Measurements from ENCODE around the gene RABGEF1. TPM values are rescaled to one million over a fixed set of nuclear protein-coding genes. Genes with fewer than 3 reads are reported as not detected.
A peak's percentile ranks its signal among the peaks of the same experiment; 100 is the strongest.
"Not testable (repeated sequence)": the region's sequence is repeated elsewhere in the genome, so short reads cannot be mapped to it uniquely, and the experiment has no call there.

RABGEF1 gene
- total and polyA plus RNA-seq, 2 donors, result 16.5 to 17.0 TPM

DNA sequence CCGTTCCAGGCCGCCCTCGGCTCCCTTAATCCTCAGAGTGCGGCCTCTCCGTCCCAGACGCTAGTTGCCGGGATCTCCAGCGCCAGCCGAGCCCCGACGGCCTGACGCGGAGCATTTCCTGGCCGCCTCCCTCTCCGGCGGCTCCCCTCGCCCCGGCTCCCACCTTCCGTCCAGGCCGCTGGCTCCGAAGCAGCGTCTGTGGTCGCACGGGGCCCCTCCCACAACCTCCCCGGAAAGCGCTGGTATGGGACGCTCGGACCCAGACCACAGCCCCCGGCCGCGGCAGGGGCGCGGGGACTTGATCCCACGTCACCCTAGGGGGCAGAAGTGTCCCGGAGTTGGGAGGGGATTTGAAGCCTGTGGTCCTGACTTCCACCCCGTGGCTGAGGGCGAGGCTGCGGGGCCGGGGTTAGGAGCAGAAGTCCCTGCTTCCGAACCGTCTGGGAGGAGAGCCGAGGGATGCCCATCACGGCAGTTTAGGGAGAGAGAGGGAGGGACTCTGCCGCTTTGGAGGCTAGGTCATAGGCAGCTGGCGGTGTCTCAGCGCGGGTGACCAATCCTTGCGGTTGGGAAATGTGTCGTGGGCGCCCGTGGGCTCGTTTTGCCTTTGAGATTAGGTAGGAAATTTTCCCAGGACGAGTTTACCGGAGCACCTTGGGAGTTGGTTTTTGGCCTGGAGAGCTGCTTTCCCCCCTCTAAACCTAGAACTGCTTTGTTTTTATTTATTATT lies 612 bp downstream of the RABGEF1 start:
- peak in 6 of 9 donors; percentile 22 to 64 (median 34) for DNase-seq (ENCODE audit: low read depth in 6 of 9, low spot score in 9 of 9)
- peaks cover 2 to 11% of the 10 kb centered on the region in 2 donors for H3K4me1 ChIP-seq (ENCODE audit: control insufficient read depth in 2 of 2, insufficient read depth in 2 of 2, low read length in 2 of 2)

DNA sequence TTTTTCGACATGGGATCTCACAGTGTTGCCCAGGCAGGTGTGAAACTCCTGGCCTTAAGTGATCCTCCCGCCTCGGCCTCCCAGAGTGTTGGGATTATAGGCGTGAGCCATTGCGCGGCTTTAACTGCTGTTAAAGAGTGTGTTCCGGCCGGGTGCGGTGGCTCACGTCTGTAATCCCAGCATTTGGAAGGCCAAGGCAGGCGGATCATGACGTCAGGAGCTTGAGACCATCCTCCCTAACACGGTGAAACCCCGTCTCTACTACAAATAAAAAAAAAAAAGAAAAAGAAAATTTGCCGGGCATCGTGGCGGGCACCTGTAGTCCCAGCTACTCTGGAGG lies 1.1 kb downstream of the RABGEF1 start:
- DNase-seq (ENCODE audit: low read depth in 6 of 9, low spot score in 9 of 9), result no peak
- H3K36me3 ChIP-seq (ENCODE audit: control insufficient read depth in 2 of 2, insufficient read depth in 2 of 2, low read length in 1 of 2), result peaks cover 0 to 2% of the 10 kb centered on the region in 2 donors
- H3K27me3 ChIP-seq (ENCODE audit: control insufficient read depth in 2 of 2, insufficient read depth in 1 of 2, low read length in 1 of 2), result no peaks in the 10 kb centered on the region
- peak overlapping the region; percentile 87 to 92 for H3K4me3 ChIP-seq (ENCODE audit: low read length in 2 of 2)
- WGBS, result 88% methylated on average over 17 of the region's 17 CpGs
- H3K9me3 ChIP-seq (ENCODE audit: control insufficient read depth in 2 of 2, insufficient read depth in 1 of 2, low read length in 1 of 2), result no peaks in the 10 kb centered on the region
- H3K27ac ChIP-seq (ENCODE audit: low read depth in 1 of 2, low read length in 1 of 2), result no peak overlapping the region
- H3K4me1 ChIP-seq (ENCODE audit: control insufficient read depth in 2 of 2, insufficient read depth in 2 of 2, low read length in 2 of 2), result peaks cover 2 to 11% of the 10 kb centered on the region in 2 donors

More for the DNA sequence above, 612 bp downstream of the RABGEF1 start:
- H3K27ac ChIP-seq (ENCODE audit: low read depth in 1 of 2, low read length in 1 of 2), result peak overlapping the region; percentile 95 to 97
- not testable (repeated sequence) for H3K36me3 ChIP-seq (ENCODE audit: control insufficient read depth in 2 of 2, insufficient read depth in 2 of 2, low read length in 1 of 2); H3K27me3 ChIP-seq (ENCODE audit: control insufficient read depth in 2 of 2, insufficient read depth in 1 of 2, low read length in 1 of 2); H3K9me3 ChIP-seq (ENCODE audit: control insufficient read depth in 2 of 2, insufficient read depth in 1 of 2, low read length in 1 of 2)
- H3K4me3 ChIP-seq (ENCODE audit: low read length in 2 of 2), result peak overlapping the region; percentile 87 to 92
- WGBS, result 2% methylated on average over 54 of the region's 54 CpGs

DNA sequence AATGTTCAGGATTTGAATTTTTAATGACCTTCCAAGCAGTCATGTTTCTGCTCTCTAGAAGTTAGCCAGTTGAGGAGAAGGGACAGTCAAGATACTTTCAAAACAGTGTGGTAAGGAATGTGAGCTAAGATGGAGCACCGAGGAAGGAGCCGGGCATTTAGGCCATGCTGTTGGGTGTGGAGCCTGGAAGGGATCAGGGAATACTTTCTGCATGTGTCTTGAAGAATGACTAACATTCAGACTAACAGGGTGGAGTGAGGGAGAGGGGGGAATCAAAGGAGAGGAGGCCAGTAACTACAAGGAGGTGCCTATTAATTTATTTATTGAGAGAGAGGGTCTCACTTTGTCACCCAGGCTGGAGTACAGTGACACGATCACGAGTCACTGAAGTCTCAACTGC lies 1.8 kb downstream of the RABGEF1 start:
- not testable (repeated sequence) for H3K27me3 ChIP-seq (ENCODE audit: control insufficient read depth in 2 of 2, insufficient read depth in 1 of 2, low read length in 1 of 2); DNase-seq (ENCODE audit: low read depth in 6 of 9, low spot score in 9 of 9); H3K9me3 ChIP-seq (ENCODE audit: control insufficient read depth in 2 of 2, insufficient read depth in 1 of 2, low read length in 1 of 2); H3K27ac ChIP-seq (ENCODE audit: low read depth in 1 of 2, low read length in 1 of 2); H3K36me3 ChIP-seq (ENCODE audit: control insufficient read depth in 2 of 2, insufficient read depth in 2 of 2, low read length in 1 of 2); H3K4me3 ChIP-seq (ENCODE audit: low read length in 2 of 2)
- 95% methylated on average over 4 of the region's 4 CpGs for WGBS
- H3K4me1 ChIP-seq (ENCODE audit: control insufficient read depth in 2 of 2, insufficient read depth in 2 of 2, low read length in 2 of 2), result peaks cover 2 to 11% of the 10 kb centered on the region in 2 donors

DNA sequence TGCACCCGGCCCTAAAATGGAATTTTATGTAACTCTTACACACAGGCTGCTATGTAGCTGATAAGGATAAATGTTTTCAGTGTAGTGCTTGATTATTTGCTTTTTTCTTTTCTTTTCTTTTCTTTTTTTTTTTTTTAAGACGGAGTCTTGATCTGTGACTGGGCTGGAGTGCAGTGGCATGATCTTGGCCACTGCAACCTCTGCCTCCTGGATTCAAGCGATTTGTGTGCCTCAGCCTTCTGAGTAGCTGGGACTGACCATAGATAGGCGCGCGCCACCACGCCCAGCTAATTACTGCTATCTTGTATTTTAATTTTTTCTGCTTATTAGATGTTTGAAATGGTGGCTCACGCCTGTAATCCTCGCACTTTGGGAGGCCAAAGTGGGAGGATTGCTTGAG lies 3.4 kb downstream of the RABGEF1 start:
- Histone ChIP-seq H3K27me3 (ENCODE audit: control insufficient read depth in 2 of 2, insufficient read depth in 1 of 2, low read length in 1 of 2) (no peaks in the 10 kb centered on the region), H3K4me3 (ENCODE audit: low read length in 2 of 2) (no peak overlapping the region), H3K9me3 (ENCODE audit: control insufficient read depth in 2 of 2, insufficient read depth in 1 of 2, low read length in 1 of 2) (no peaks in the 10 kb centered on the region), H3K27ac (ENCODE audit: low read depth in 1 of 2, low read length in 1 of 2) (no peak overlapping the region), H3K36me3 (ENCODE audit: control insufficient read depth in 2 of 2, insufficient read depth in 2 of 2, low read length in 1 of 2) (peaks cover 0 to 2% of the 10 kb centered on the region in 2 donors), H3K4me1 (ENCODE audit: control insufficient read depth in 2 of 2, insufficient read depth in 2 of 2, low read length in 2 of 2) (peaks cover 2 to 11% of the 10 kb centered on the region in 2 donors)
- 98% methylated on average over 9 of the region's 9 CpGs for WGBS
- no peak for DNase-seq (ENCODE audit: low read depth in 6 of 9, low spot score in 9 of 9)

DNA sequence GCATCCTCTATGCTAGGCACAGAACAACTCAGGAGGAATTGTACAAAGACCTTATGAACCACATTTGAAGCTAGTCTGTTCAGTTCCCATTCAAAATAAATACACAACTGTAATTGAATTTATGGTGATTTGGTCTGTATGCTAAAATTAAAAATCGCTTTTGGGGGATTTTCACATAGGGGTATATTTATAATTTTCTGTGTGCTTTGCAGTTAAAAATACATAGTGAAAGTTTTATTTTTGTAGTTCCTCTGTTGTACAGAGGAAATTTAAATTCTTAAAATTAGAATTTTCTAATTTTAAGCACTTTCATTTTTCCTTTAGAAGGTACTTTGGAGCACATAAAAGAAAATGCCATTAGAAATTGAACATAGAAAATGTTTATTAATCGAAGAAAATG lies 6.9 kb downstream of the RABGEF1 start:
- Histone ChIP-seq H3K27ac (ENCODE audit: low read depth in 1 of 2, low read length in 1 of 2) (no peak overlapping the region), H3K27me3 (ENCODE audit: control insufficient read depth in 2 of 2, insufficient read depth in 1 of 2, low read length in 1 of 2) (no peaks in the 10 kb centered on the region), H3K9me3 (ENCODE audit: control insufficient read depth in 2 of 2, insufficient read depth in 1 of 2, low read length in 1 of 2) (no peaks in the 10 kb centered on the region), H3K36me3 (ENCODE audit: control insufficient read depth in 2 of 2, insufficient read depth in 2 of 2, low read length in 1 of 2) (peaks cover 0 to 2% of the 10 kb centered on the region in 2 donors), H3K4me3 (ENCODE audit: low read length in 2 of 2) (no peak overlapping the region), H3K4me1 (ENCODE audit: control insufficient read depth in 2 of 2, insufficient read depth in 2 of 2, low read length in 2 of 2) (peaks cover 0 to 2% of the 10 kb centered on the region in 2 donors)
- no peak for DNase-seq (ENCODE audit: low read depth in 6 of 9, low spot score in 9 of 9)
- 97% methylated on average over 2 of the region's 2 CpGs for WGBS

DNA sequence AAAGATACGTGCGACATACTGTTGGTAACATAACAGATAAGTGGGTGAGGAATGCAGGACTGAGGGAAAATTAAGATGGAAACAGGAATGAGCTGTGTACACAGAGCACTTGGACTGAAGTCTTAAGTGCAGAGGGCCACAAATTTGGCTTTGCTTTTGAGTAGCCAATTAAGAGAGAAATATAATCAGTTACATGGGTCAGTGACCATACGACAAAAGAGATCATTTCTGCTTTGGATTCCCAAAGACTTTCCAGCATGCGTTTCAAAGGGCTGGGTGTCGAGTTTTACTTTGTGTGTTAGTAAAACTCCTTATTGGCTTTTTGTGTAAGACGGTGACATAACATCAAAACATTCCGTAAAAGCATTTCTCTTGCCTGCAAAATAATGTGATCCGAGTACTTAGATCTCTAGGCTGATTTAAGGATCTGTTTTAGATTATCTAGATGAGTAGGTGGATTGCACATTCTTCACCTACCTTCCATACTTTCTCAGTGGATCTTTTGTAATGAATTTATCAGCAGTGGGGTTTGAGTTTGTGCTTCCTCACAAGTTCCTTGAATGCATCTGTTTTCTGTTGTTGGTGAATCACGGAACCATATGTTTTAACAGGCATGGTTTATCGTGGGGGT lies 7.5 kb downstream of the RABGEF1 start:
- 86% methylated on average over 10 of the region's 10 CpGs for WGBS
- Histone ChIP-seq H3K36me3 (ENCODE audit: control insufficient read depth in 2 of 2, insufficient read depth in 2 of 2, low read length in 1 of 2) (peaks cover 0 to 2% of the 10 kb centered on the region in 2 donors), H3K4me3 (ENCODE audit: low read length in 2 of 2) (no peak overlapping the region), H3K27me3 (ENCODE audit: control insufficient read depth in 2 of 2, insufficient read depth in 1 of 2, low read length in 1 of 2) (no peaks in the 10 kb centered on the region), H3K4me1 (ENCODE audit: control insufficient read depth in 2 of 2, insufficient read depth in 2 of 2, low read length in 2 of 2) (no peaks in the 10 kb centered on the region), H3K9me3 (ENCODE audit: control insufficient read depth in 2 of 2, insufficient read depth in 1 of 2, low read length in 1 of 2) (no peaks in the 10 kb centered on the region), H3K27ac (ENCODE audit: low read depth in 1 of 2, low read length in 1 of 2) (no peak overlapping the region)
- no peak for DNase-seq (ENCODE audit: low read depth in 6 of 9, low spot score in 9 of 9)

DNA sequence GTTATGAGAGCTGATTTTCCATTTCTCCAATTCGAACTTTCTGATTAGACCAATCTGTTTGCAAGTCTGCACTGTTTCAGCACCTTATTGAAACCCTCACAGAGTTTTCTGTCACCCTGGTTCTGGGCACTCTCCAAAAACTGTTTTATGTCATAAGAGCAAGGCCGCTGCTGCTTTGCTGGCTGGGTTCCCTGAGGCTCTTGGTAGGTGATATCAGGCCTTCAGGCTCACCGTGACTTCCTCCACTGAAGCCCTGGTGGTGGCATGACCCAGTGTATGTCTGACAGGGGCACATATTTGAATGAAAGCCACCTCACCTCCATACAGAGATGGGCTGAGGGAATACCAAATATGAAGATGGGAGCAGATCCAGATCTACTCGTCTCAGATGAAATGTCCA lies 8.3 kb downstream of the RABGEF1 start:
- H3K4me3 ChIP-seq (ENCODE audit: low read length in 2 of 2), result no peak overlapping the region
- H3K9me3 ChIP-seq (ENCODE audit: control insufficient read depth in 2 of 2, insufficient read depth in 1 of 2, low read length in 1 of 2), result no peaks in the 10 kb centered on the region
- H3K27me3 ChIP-seq (ENCODE audit: control insufficient read depth in 2 of 2, insufficient read depth in 1 of 2, low read length in 1 of 2), result no peaks in the 10 kb centered on the region
- 74% methylated on average over 4 of the region's 4 CpGs for WGBS
- peaks cover 0 to 2% of the 10 kb centered on the region in 2 donors for H3K36me3 ChIP-seq (ENCODE audit: control insufficient read depth in 2 of 2, insufficient read depth in 2 of 2, low read length in 1 of 2)
- no peak overlapping the region for H3K27ac ChIP-seq (ENCODE audit: low read depth in 1 of 2, low read length in 1 of 2)
- no peak for DNase-seq (ENCODE audit: low read depth in 6 of 9, low spot score in 9 of 9)
- no peaks in the 10 kb centered on the region for H3K4me1 ChIP-seq (ENCODE audit: control insufficient read depth in 2 of 2, insufficient read depth in 2 of 2, low read length in 2 of 2)

DNA sequence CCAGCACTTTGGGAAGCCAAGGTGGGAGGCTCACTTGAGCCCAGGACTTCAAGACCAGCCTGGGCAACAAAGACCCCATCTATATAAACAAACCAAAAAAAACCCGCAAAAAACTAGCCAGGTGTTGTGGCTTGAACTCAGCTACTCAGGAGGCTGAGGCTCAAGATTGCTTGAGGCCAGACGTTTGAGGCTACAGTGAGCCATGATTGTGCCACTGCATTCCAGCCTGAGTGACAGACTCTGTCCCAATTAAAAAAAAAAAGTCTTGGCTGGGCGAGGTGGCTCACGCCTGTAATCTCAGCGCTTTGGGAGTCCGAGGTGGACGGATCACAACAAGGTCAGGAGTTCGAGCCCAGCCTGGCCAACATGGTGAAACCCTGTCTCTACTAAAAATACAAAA lies 11.4 kb downstream of the RABGEF1 start:
- 97% methylated on average over 8 of the region's 8 CpGs for WGBS
- H3K27me3 ChIP-seq (ENCODE audit: control insufficient read depth in 2 of 2, insufficient read depth in 1 of 2, low read length in 1 of 2), result no peaks in the 10 kb centered on the region
- H3K36me3 ChIP-seq (ENCODE audit: control insufficient read depth in 2 of 2, insufficient read depth in 2 of 2, low read length in 1 of 2), result no peaks in the 10 kb centered on the region
- H3K4me3 ChIP-seq (ENCODE audit: low read length in 2 of 2), result no peak overlapping the region
- H3K9me3 ChIP-seq (ENCODE audit: control insufficient read depth in 2 of 2, insufficient read depth in 1 of 2, low read length in 1 of 2), result no peaks in the 10 kb centered on the region
- H3K4me1 ChIP-seq (ENCODE audit: control insufficient read depth in 2 of 2, insufficient read depth in 2 of 2, low read length in 2 of 2), result no peaks in the 10 kb centered on the region
- no peak overlapping the region for H3K27ac ChIP-seq (ENCODE audit: low read depth in 1 of 2, low read length in 1 of 2)
- no peak for DNase-seq (ENCODE audit: low read depth in 6 of 9, low spot score in 9 of 9)

DNA sequence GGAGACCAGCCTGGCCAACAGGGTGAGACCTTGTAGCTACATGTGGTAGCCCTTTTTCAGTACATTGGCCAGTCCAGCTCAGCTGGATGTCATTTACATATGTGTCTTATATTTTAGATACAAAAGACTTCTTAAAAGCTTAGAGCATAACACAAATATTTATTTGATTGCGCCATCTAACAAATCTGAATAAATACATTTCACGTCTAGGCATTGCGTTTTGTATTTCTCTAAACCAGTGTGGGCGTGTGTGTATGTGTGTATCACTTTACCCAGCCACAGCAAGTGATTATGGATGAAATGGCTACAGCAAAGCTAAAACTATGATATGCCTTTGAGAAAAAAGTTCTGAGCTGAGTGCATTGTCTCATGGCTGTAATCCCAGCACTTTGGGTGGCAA lies 14.0 kb downstream of the RABGEF1 start:
- Histone ChIP-seq H3K27ac (ENCODE audit: low read depth in 1 of 2, low read length in 1 of 2) (no peak overlapping the region), H3K27me3 (ENCODE audit: control insufficient read depth in 2 of 2, insufficient read depth in 1 of 2, low read length in 1 of 2) (no peaks in the 10 kb centered on the region), H3K4me1 (ENCODE audit: control insufficient read depth in 2 of 2, insufficient read depth in 2 of 2, low read length in 2 of 2) (no peaks in the 10 kb centered on the region), H3K36me3 (ENCODE audit: control insufficient read depth in 2 of 2, insufficient read depth in 2 of 2, low read length in 1 of 2) (peaks cover 0 to 2% of the 10 kb centered on the region in 2 donors), H3K9me3 (ENCODE audit: control insufficient read depth in 2 of 2, insufficient read depth in 1 of 2, low read length in 1 of 2) (no peaks in the 10 kb centered on the region), H3K4me3 (ENCODE audit: low read length in 2 of 2) (no peak overlapping the region)
- no peak for DNase-seq (ENCODE audit: low read depth in 6 of 9, low spot score in 9 of 9)
- WGBS, result 98% methylated on average over 4 of the region's 4 CpGs
